ENCODE results near the gene AP1S1.

DNA sequence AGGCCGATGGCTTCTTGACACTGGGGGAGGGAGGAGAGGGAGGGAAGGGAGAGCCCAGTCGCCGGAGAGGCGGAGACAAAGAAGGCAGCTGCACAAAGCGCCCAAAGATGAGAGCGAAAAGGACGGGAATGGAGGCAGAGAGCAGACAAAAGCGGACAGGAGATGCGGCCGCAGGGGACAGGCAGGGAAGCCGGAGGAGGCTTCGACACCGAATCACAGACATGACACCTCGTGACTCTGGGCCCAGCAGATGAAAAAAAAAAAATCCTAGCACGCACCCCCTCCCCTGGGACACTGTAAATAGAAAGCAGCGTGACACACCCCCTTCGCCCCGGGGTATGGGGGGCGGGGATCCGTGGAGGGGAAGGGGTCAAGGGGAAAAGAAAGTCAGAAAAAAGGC lies 24.8 kb downstream of the AP1S1 start:
- TF ChIP-seq RAD21 (conservative IDR thresholded peaks at IDR 0.05 in 1 of 2, IDR thresholded peaks at IDR 0.05 in 1 of 2) (no peak), POLR2A (IDR thresholded peaks at IDR 0.05; ENCODE audit: low read length) (no peak), KDM1A (IDR thresholded peaks at IDR 0.05; ENCODE audit: low read depth) (no peak)

Data from A549 (cell line).